Epidermal melanocyte (primary cell): ENCODE results near the gene OR13J1.

Experiments
- DNase-seq: peaks from one replicate; pipeline ENCODE4 v3.0.0; 2011; ENCODE audit warnings: low spot score; ENCODE audit not compliant: insufficient read length

The OR13J1 gene

GRCh38 chr9:35859310-35859989 is 10.8 kb downstream of the OR13J1 start:
- DNase-seq: no peak

DNA sequence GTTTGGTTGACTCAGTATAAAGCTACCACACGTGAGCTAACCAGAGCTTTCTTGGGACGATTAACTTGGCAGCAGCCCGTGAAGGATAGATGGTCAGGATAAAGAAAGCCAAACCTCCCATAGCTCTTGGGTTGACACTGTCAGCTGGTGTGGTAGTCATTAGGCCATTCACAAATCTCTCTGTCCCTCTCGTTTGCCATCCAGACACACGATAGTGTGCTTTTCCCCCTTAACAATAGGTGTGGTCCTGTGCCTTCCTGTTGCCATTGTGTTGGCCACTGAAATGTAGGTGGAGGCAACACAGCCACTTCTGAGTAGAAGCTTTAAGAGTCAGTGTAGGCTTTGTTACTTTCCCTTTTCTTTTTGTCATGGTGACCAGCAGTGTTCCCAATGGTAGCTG is 11.7 kb downstream of the OR13J1 start:
- no peak for DNase-seq

GRCh38 chr9:35856882-35857281 is 13.3 kb downstream of the OR13J1 start:
- no peak for DNase-seq

- no peak for DNase-seq
These were observed 14.0 kb downstream of the OR13J1 start for GRCh38 chr9:35856206-35856605.

- DNase-seq: no peak
These were observed 16.0 kb downstream of the OR13J1 start for GRCh38 chr9:35854091-35854762.

- DNase-seq: no peak
These were observed 17.0 kb downstream of the OR13J1 start for GRCh38 chr9:35852876-35853865.

DNA sequence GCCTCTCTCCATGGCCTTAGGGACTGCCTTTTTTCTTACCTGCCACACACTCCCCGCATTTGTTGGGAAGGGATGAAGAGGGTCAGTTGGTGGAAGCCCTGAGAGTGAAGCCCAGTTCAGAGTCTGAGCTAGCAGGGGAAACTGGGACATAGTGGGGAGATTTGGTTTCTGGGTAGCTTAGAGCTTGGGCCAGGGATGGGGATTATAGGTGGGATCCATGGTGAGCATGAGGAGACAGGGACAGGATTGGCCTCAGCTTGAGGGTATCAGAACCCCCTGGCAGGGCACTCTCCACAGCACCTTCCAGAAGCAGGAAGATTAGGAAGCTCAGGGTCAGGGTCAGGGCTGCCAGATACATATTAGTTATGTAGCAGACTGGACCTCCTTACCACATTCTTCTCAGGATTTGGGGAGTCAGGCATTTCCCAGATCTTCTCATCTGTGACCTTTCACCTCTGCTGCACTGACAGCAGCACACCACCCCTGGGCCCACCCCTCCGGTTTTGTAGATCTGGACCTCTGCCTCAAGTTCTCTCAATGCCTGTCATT is 17.9 kb downstream of the OR13J1 start:
- DNase-seq: no peak

DNA sequence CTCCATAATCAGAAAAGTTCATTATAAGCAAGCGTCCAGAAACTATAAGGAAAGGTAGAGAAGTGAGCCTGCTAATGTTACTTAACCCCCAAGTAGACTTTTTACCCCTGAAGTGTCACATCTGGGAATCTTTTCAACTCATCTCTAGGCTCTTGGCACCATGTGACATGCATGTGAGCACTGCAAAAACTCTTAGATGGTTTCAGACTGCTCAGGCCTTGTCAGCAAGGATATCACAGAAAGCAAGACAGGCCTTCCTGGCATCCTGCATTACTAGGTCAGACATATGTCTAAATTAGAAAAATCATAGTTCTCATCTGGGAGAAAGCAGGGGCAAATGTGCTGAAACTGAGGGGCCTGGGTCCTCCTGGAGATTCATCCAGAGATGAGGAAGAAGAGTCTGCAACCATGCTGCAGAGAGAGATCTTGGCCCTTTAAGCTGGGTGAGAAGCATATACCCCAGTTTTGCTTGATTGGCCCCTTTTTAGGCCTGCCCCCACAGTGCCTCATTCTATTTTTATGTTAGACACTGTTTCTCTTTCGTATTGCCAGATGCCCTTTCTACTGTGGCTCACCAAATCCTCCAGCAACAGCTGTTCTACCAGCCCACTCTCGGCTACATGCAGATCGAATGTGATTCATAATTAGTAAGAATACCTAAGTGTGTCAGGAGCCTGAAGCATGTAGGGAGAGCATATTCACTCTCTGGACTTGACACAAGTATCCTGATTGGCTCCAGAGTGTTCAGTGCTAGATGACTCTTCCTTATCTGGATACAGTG is 22.2 kb downstream of the OR13J1 start:
- peak; percentile 57 for DNase-seq

- DNase-seq: no peak
These were observed 24.1 kb downstream of the OR13J1 start for GRCh38 chr9:35845824-35846771.

DNA sequence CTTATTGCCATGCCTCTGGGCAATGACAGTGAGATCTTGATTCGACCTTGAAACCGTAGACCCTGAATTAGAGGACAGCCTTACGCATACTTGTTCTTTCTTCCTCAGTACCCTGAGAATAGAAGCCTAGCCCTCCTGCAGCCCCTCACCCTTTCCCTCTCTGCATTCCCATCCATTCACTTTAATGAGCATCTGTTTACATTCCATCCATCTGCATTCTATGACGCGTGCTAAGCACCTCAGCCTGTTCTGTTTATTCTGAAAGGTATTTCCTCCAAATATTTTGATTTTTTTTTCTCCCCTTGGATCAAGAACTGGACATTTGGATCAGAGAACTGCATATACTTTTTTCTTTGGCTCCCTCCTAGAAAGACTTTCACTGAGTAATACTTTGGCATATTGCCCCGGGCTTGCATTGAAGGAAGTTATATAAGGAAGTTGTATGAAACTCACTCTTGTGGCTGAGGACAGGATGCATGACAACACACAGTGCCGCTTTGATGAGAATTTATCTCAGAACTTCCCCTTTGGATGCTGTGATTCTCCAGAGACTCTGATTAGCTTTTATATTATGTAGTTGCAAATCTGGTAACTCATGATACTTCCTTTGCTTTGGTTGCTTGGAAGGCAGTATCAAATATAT is 25.5 kb downstream of the OR13J1 start:
- DNase-seq: peak; percentile 94

- no peak for DNase-seq
These were observed 27.4 kb downstream of the OR13J1 start for GRCh38 chr9:35842795-35843194.

GRCh38 chr9:35842020-35842745 is 28.0 kb downstream of the OR13J1 start:
- no peak for DNase-seq

- DNase-seq: no peak
These were observed 28.6 kb downstream of the OR13J1 start for GRCh38 chr9:35841645-35841900.

- no peak for DNase-seq
These were observed 29.1 kb downstream of the OR13J1 start for GRCh38 chr9:35840881-35841644.

DNA sequence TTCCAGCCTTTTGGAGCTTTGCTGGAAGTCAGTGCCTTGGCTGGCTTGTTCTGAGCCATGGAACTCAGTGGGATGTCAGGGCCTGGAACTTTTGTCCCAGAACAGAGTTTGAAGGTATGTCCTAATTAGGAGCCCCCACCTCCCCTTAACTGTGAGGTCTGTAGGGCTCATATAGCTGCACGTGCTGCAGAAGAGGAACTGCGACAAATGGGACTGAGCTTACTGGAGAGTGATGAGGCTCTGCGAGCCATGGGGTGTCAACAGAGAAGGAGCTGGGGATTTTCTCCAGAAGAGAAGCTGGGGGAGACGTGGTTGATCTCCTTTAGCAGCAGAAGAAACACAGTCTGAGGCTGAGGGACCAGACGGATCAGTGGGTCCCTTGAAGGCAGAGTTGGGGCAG is 30.3 kb downstream of the OR13J1 start:
- no peak for DNase-seq

DNA sequence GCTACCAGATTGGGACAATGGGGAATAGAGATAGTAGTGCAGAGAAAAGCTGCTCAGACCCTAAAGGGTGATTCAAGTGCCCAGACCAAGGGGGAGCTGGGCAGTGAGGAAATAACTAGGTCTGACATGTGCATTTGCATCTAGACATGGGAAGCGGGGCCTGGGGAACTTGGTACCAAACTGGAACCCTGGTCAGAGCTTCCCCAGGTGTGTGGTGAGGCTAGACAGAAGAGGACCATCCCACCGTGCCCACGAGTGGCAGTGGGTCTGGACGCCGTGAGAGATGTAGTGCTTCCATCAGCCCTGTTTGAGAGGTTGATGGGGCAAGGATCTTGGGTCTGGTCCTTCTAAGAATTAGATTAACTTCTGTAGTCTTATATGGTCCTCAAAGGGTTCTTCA is 33.6 kb downstream of the OR13J1 start:
- DNase-seq: no peak

DNA sequence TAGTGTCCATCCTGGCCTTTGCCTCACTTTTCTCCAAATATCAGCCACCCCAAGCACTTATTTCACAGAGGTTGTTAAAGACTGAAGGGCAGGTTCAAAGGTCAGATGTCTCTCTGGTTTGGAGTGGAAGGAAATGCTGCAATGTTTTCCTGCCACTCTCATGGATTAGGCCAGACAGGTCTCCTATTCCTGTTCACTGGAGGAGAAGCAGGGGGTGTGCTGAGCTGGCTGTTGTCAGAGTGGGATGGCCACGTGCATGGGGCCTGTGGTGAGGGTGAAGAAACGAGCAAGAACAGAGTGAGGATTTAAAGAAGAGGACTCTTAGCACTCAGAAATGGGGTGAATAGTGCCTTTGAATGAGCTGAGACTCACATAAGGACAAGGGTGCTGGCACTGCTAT is 34.4 kb downstream of the OR13J1 start:
- no peak for DNase-seq

GRCh38 chr9:35835216-35835632 is 35.0 kb downstream of the OR13J1 start:
- no peak for DNase-seq
